Endodermal cell (in vitro differentiated cells): Measurements from ENCODE around the gene CBY2. TPM values are rescaled to one million over a fixed set of nuclear protein-coding genes. Genes with fewer than 3 reads are reported as not detected.

Experiments
- DNase-seq: peaks from one replicate; pipeline ENCODE4 v3.0.0-alpha.2; 2017
- H3K27ac ChIP-seq: 2 replicates; pipeline ENCODE4 v1.5.1; 2013; ENCODE audit warnings: mild to moderate bottlenecking, low read depth, low read length, moderate library complexity
- H3K27me3 ChIP-seq: 2 replicates; pipeline ENCODE4 v1.6.1; 2013; ENCODE audit warnings: mild to moderate bottlenecking, low read length, moderate library complexity; ENCODE audit not compliant: insufficient read depth, control insufficient read depth, poor library complexity, severe bottlenecking
- H3K36me3 ChIP-seq: 2 replicates; pipeline ENCODE4 v1.7.0; 2013; ENCODE audit warnings: mild to moderate bottlenecking, low read length, moderate library complexity; ENCODE audit not compliant: control insufficient read depth, insufficient read depth
- H3K4me1 ChIP-seq: one replicate; pipeline ENCODE4 v1.7.0; 2013; ENCODE audit warnings: low read length; ENCODE audit not compliant: control insufficient read depth, insufficient read depth
- H3K4me3 ChIP-seq: 2 replicates; pipeline ENCODE4 v1.5.1; 2013; ENCODE audit warnings: mild to moderate bottlenecking, low read length, moderate library complexity
- H3K9ac ChIP-seq: 2 replicates; pipeline ENCODE4 v1.6.1; 2013; ENCODE audit warnings: mild to moderate bottlenecking, low read length, moderate library complexity; ENCODE audit not compliant: poor library complexity, severe bottlenecking; ENCODE audit errors: extremely low read depth
- H3K9me3 ChIP-seq: 2 replicates; pipeline ENCODE4 v1.6.1; 2013; ENCODE audit warnings: mild to moderate bottlenecking, low read length, moderate library complexity; ENCODE audit not compliant: control insufficient read depth
- H3K27ac Mint-ChIP-seq: 2 replicates; pipeline ENCODE4 v1.8.0; 2020; ENCODE audit warnings: mixed read lengths
- H3K27me3 Mint-ChIP-seq: 2 replicates; pipeline ENCODE4 v1.8.0; 2021; ENCODE audit warnings: mild to moderate bottlenecking, mixed read lengths; ENCODE audit not compliant: insufficient read depth
- H3K36me3 Mint-ChIP-seq: 2 replicates; pipeline ENCODE4 v1.8.0; 2020; ENCODE audit warnings: low read depth, mixed read lengths
- H3K4me1 Mint-ChIP-seq: 2 replicates; pipeline ENCODE4 v1.8.0; 2020; ENCODE audit warnings: mixed read lengths
- H3K4me3 Mint-ChIP-seq: 2 replicates; pipeline ENCODE4 v1.8.0; 2020; ENCODE audit warnings: mild to moderate bottlenecking, moderate library complexity, mixed read lengths
- H3K9me3 Mint-ChIP-seq: 2 replicates; pipeline ENCODE4 v1.8.0; 2020; ENCODE audit warnings: mild to moderate bottlenecking, mixed read lengths
- CTCF ChIP-seq: fragments of 200-600 bp; sonication (generic); conservative IDR thresholded peaks from 2 replicates; pipeline ENCODE4 v1.5.0; 2021; ENCODE audit warnings: antibody characterized with exemption, mild to moderate bottlenecking
- WGBS, 2 experiments: methylation state at CpG; one replicate each; pipeline versions ENCODE4 v1.1.5 to v1.1.7; 2013; ENCODE audit warnings: missing lambda C conversion rate in 2 of 2, mixed read lengths in 1 of 2; ENCODE audit not compliant: insufficient coverage in 1 of 2, insufficient read length in 1 of 2; 5-methylcytosine and 5-hydroxymethylcytosine counted together
- total RNA-seq, 2 donors: library from RNA; stranded (reverse); fragmentation: NEBNext Ultra II Directional in 1 of 2; extraction: Animal tissue kit (Norgen Biotek cat#: 25700) in 1 of 2; gene quantifications; 2 replicates in 1 of 2; 3 replicates in 1 of 2; pipeline ENCODE4 v1.2.1, GENCODE V29; 2021

The CBY2 gene
- total RNA-seq, 2 donors from 2014 or later: not detected

GRCh38 chr13:45723798-45724197 lies 21.7 kb downstream of the CBY2 start:
- Mint-ChIP-seq H3K27ac (no peak overlapping the region), H3K9me3 (peaks cover 3% of the 10 kb centered on the region), H3K27me3 (peaks cover 8% of the 10 kb centered on the region), H3K36me3 (no peaks in the 10 kb centered on the region), H3K4me3 (no peak overlapping the region), H3K4me1 (peaks cover 39% of the 10 kb centered on the region)
- Histone ChIP-seq H3K9ac (no peak overlapping the region), H3K4me3 (no peak overlapping the region), H3K27ac (peak overlapping the region; percentile 2), H3K36me3 (no peaks in the 10 kb centered on the region), H3K4me1 (peaks cover 40% of the 10 kb centered on the region), H3K27me3 (no peaks in the 10 kb centered on the region), H3K9me3 (peaks cover 11% of the 10 kb centered on the region)
- TF ChIP-seq CTCF: no peak
- WGBS, 2 experiments: 77 to 78% methylated on average over 2 of the region's 2 CpGs
- DNase-seq: no peak

GRCh38 chr13:45728759-45729158 lies 26.6 kb downstream of the CBY2 start:
- Histone ChIP-seq H3K9me3 (peaks cover 11% of the 10 kb centered on the region), H3K27me3 (no peaks in the 10 kb centered on the region), H3K4me3 (no peak overlapping the region), H3K4me1 (peaks cover 14% of the 10 kb centered on the region), H3K9ac (no peak overlapping the region), H3K36me3 (no peaks in the 10 kb centered on the region), H3K27ac (no peak overlapping the region)
- H3K4me3 Mint-ChIP-seq: no peak overlapping the region
- no peaks in the 10 kb centered on the region for H3K36me3 Mint-ChIP-seq
- WGBS, 2 experiments: 44 to 62% methylated on average over 2 to 6 of the region's 6 CpGs
- H3K9me3 Mint-ChIP-seq: peaks cover 3% of the 10 kb centered on the region
- H3K27ac Mint-ChIP-seq: peak overlapping the region; percentile 79
- DNase-seq: peak; percentile 88
- peaks cover 8% of the 10 kb centered on the region for H3K27me3 Mint-ChIP-seq
- H3K4me1 Mint-ChIP-seq: peaks cover 11% of the 10 kb centered on the region
- peak; percentile 86 for TF ChIP-seq CTCF

GRCh38 chr13:45731455-45731854 lies 29.3 kb downstream of the CBY2 start:
- TF ChIP-seq CTCF: no peak
- Mint-ChIP-seq H3K27me3 (peaks cover 10% of the 10 kb centered on the region), H3K36me3 (no peaks in the 10 kb centered on the region), H3K9me3 (peaks cover 6% of the 10 kb centered on the region), H3K4me3 (no peak overlapping the region), H3K4me1 (peaks cover 4% of the 10 kb centered on the region), H3K27ac (no peak overlapping the region)
- peaks cover 5% of the 10 kb centered on the region for H3K4me1 ChIP-seq
- no peak overlapping the region for H3K4me3 ChIP-seq
- no peak overlapping the region for H3K27ac ChIP-seq
- no peaks in the 10 kb centered on the region for H3K36me3 ChIP-seq
- H3K9ac ChIP-seq: no peak overlapping the region
- H3K9me3 ChIP-seq: peaks cover 10% of the 10 kb centered on the region
- DNase-seq: no peak
- H3K27me3 ChIP-seq: no peaks in the 10 kb centered on the region
- WGBS, 2 experiments: 95 to 100% methylated on average over 3 of the region's 3 CpGs
